Astrocyte of the cerebellum (primary cell): Measurements from ENCODE around the gene HMG20B.

Source experiments
- DNase-seq: peaks from one replicate; pipeline ENCODE4 v3.0.0-alpha.2; 2011; ENCODE audit warnings: low read depth
- H3K4me3 ChIP-seq: 2 replicates; pipeline ENCODE4 v1.5.1; 2011; ENCODE audit warnings: mild to moderate bottlenecking, low read depth, low read length, moderate library complexity
- CTCF ChIP-seq: IDR thresholded peaks from 2 replicates; pipeline ENCODE4 v1.5.1; 2012; ENCODE audit warnings: low read length, low read depth, moderate library complexity, mild to moderate bottlenecking; ENCODE audit errors: missing control alignments
- in situ Hi-C: cut with HindIII; loops from 2 replicates; pipeline ENCODE4 v1.10.0; 2017; ENCODE audit warnings: low sequenced_read_pairs

The HMG20B gene

GRCh38 chr19:3570606-3571011 is 2.1 kb upstream of the HMG20B start:
- TF ChIP-seq CTCF = no peak
- in situ Hi-C loops = no loop called here
- no peak for DNase-seq
- no peak overlapping the region for H3K4me3 ChIP-seq

- H3K4me3 ChIP-seq = peak overlapping the region; percentile 44
- DNase-seq = peak; percentile 99
- TF ChIP-seq CTCF = no peak
- in situ Hi-C loops = no loop called here
These were observed 451 bp upstream of the HMG20B start for GRCh38 chr19:3572132-3572854.

DNA sequence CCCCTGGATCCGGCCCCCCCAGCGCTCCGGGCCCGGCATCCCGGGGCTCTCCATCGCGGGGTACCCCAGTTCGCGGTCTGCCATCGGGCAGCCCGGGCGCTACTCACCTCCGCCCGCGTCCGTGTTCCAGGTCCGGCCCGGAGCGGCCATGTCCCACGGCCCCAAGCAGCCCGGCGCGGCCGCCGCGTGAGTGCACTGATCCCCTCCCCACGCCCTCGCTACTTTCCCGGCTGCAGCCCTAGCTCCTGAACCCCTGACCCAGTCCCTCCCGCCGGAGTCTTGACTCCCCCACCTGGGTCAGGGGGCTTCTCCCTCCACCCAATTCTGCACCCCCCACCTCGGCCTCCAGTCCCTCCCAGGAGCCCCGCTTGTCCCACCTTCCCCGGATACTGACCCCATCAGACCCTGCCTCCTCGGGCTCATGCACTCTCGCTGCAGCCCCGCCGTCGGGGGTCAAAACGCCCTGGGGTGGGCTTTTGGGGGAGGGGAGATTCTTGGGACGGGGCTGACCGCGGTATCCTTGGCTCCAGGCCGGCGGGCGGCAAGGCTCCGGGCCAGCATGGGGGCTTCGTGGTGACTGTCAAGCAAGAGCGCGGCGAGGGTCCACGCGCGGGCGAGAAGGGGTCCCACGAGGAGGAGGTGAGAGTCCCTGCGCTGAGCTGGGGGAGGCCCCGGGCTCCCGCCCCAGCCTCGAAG is 566 bp downstream of the HMG20B start:
- DNase-seq = no peak
- in situ Hi-C loops = no loop called here
- TF ChIP-seq CTCF = no peak
- peak overlapping the region; percentile 87 for H3K4me3 ChIP-seq

DNA sequence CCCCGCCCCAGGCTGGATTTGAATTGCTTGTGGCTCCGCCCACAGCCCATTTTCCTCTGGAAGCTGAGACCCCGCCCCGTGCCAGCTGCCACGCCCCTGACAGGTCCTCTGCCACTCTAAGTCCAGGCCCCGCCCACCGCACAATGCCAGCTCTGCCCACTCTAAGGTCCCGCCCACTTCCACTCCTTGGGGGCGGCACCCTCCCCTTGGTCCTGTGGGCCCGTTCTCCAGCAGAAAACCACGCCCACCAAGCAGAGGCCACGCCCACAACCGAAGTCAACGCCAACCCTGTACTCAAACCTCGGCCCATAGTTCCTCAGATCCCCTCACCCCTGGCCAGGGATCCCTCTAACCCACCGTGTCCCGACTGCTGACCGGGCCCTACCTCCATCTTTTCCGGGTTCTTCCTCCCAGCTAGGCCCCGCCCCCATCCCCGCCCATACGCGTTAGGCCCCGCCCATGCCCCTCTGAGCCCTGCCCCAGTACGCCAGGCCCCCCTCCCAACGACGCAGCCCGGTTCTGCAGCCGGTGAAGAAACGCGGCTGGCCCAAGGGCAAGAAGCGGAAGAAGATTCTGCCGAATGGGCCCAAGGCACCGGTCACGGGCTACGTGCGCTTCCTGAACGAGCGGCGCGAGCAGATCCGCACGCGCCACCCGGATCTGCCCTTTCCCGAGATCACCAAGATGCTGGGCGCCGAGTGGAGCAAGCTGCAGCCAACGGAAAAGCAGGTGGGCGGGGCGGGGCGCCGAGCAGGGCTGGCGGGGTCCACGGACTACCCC is 1.3 kb downstream of the HMG20B start:
- peak; percentile 78 for DNase-seq
- in situ Hi-C loops = no loop called here
- H3K4me3 ChIP-seq = peak overlapping the region; percentile 87
- no peak for TF ChIP-seq CTCF

GRCh38 chr19:3575260-3575741 is 2.6 kb downstream of the HMG20B start:
- peak; percentile 34 for TF ChIP-seq CTCF
- no peak for DNase-seq
- in situ Hi-C loops = loop anchor here (5.0 kb wide), 1 partner anchor 47 kb away; no protein-coding TSS in a partner anchor
- no peak overlapping the region for H3K4me3 ChIP-seq

- DNase-seq = no peak
- peak overlapping the region; percentile 26 for H3K4me3 ChIP-seq
- TF ChIP-seq CTCF = no peak
- in situ Hi-C loops = loop anchor here (5.0 kb wide), 1 partner anchor 46 kb away; no protein-coding TSS in a partner anchor
These were observed 3.4 kb downstream of the HMG20B start for GRCh38 chr19:3575949-3576673.
